Measurements from ENCODE around the gene ANKS1B.

- TF ChIP-seq CTCF (IDR thresholded peaks at IDR 0.05) (no peak), POLR2A (IDR thresholded peaks at IDR 0.05) (no peak)
These were observed 488.9 kb downstream of the ANKS1B start for GRCh38 chr12:99495799-99496198.
